Esophagus squamous epithelium (tissue), 4 donors: ENCODE measurements around the gene PSMG1.

Experiments
- CTCF ChIP-seq, 6 experiments: fragments of 450-650 bp in 4 of 6; fragments of 200-600 bp in 2 of 6; sonication (generic) in 2 of 6; IDR thresholded peaks; one replicate each; pipeline ENCODE4 v1.5.1; 2016 to 2019; ENCODE audit warnings: antibody characterized with exemption in 6 of 6, mild to moderate bottlenecking in 4 of 6, moderate library complexity in 4 of 6
- POLR2A ChIP-seq, 4 donors: fragments of 450-650 bp; IDR thresholded peaks; one replicate each; pipeline ENCODE4 v1.6.1; 2017; ENCODE audit warnings: antibody characterized with exemption in 4 of 4, mild to moderate bottlenecking in 4 of 4, moderate library complexity in 3 of 4

DNA sequence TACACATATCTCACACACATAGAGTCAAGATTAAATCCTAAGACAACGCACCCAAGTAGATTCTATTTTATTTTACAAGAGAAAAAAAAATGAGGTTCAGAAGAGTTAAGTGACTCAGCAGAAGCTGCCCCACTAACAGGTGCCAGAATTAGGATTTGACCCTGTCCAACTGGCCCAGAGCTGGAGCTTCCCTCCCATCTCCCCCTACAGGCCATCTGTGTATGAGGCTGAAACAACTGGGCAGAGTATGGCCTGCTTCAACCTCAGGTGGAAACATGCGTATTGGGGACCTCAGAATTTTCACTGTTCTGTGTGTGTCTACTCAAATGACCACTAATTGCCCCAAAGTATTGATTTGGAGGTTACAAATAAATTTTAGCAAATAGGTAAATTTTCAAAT lies 29.9 kb downstream of the PSMG1 start:
- TF ChIP-seq CTCF (IDR thresholded peaks at IDR 0.05), result peak in 4 of 6 experiments; percentile 5 to 54 (median 22)
- TF ChIP-seq POLR2A (IDR thresholded peaks at IDR 0.05), result no peak
